Measurements from ENCODE around the gene ADGRL3.

DNA sequence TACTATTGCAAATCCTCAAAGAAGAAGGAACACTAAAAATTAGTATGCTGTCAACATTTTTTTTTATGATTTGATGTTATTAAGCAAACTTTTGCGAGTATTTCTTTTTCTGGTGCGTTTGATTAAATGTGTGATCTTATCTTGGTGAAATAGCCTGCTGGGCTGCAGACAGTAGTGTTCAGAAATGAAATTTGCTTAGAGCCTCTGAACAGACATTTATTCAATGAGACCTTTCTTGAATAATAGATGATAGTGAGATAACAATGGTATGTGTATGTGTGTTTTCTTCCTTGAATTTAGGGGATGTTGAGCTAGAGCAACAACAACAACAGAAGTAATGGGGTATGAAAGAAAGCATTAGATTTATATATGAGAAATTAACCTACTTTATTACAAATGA is 12.7 kb downstream of the ADGRL3 start:
- TF ChIP-seq, protein P1, sequence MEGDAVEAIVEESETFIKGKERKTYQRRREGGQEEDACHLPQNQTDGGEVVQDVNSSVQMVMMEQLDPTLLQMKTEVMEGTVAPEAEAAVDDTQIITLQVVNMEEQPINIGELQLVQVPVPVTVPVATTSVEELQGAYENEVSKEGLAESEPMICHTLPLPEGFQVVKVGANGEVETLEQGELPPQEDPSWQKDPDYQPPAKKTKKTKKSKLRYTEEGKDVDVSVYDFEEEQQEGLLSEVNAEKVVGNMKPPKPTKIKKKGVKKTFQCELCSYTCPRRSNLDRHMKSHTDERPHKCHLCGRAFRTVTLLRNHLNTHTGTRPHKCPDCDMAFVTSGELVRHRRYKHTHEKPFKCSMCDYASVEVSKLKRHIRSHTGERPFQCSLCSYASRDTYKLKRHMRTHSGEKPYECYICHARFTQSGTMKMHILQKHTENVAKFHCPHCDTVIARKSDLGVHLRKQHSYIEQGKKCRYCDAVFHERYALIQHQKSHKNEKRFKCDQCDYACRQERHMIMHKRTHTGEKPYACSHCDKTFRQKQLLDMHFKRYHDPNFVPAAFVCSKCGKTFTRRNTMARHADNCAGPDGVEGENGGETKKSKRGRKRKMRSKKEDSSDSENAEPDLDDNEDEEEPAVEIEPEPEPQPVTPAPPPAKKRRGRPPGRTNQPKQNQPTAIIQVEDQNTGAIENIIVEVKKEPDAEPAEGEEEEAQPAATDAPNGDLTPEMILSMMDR (conservative IDR thresholded peaks at IDR 0.05), result no peak
- no peak for TF ChIP-seq ZFX (IDR thresholded peaks at IDR 0.05)
